GM19043 (cell line): ENCODE results near the gene NKX2-3.

Experiments used
- ATAC-seq: cut with Tn5 transposase; IDR thresholded peaks from one replicate; pipeline ENCODE4 v1.9.1; 2021; ENCODE audit warnings: low read depth; ENCODE audit not compliant: unreplicated experiment

NKX2-3 gene

GRCh38 chr10:99571816-99572215, 39.1 kb downstream of the NKX2-3 start:
- ATAC-seq, result no peak

GRCh38 chr10:99573790-99574189, 41.0 kb downstream of the NKX2-3 start:
- no peak for ATAC-seq

- ATAC-seq, result no peak
These were observed 47.2 kb downstream of the NKX2-3 start for GRCh38 chr10:99579971-99580370.

GRCh38 chr10:99582255-99582770, 49.6 kb downstream of the NKX2-3 start:
- no peak for ATAC-seq

GRCh38 chr10:99583687-99584086, 50.9 kb downstream of the NKX2-3 start:
- ATAC-seq, result no peak
